RKO (cell line): ENCODE data around the gene CELSR2.
"Not testable (repeated sequence)": the region's sequence is repeated elsewhere in the genome, so short reads cannot be mapped to it uniquely, and the experiment has no call there.

Experiments used
- DNase-seq: peaks from one replicate; pipeline ENCODE4 v3.0.0-alpha.2; 2016; ENCODE audit warnings: low spot score

CELSR2 gene

DNA sequence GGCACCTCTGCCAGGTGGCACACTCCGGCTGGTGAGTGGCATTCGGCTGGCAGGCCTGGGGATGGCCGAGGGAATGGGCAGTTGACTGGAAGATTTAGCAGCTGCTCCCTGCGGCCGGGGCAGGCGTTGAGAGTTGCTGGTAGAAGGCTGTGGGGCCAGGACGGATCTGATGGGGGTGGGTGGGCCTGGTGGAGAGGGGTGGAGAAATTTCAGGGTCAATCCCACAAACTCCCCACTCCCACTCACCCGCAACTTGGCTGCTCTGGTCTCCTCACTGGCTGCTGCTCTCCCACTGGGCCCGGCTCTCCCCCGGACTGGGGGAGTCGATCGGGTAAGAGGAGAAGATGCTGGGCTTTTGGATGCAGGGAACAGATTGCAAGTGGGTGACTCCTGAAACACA is 31.5 kb downstream of the CELSR2 start:
- no peak for DNase-seq

GRCh38 chr1:109281680-109282496 is 32.5 kb downstream of the CELSR2 start:
- peak; percentile 40 for DNase-seq

DNA sequence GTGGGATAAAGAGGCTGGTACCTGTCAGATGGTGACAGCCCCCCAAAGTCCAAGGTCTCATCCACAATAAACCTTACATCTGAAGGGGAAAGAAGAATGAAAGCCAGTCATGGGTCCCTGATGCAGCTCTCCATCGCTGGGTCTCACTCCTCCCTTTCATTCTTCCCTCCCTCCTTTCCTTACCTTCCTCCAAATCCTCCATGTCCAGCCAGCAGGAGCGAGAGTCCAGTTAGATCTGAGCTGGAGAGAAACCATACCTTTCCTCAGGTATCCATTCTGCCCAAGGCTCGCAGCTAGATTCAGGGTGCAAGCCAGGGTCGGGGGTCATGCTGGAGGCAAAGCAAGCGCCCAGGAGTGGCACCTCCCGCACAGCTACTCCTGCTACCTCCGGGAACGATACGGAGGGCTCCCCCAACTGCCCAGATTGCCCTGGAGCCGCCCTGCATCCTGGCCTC is 33.2 kb downstream of the CELSR2 start:
- DNase-seq: no peak

DNA sequence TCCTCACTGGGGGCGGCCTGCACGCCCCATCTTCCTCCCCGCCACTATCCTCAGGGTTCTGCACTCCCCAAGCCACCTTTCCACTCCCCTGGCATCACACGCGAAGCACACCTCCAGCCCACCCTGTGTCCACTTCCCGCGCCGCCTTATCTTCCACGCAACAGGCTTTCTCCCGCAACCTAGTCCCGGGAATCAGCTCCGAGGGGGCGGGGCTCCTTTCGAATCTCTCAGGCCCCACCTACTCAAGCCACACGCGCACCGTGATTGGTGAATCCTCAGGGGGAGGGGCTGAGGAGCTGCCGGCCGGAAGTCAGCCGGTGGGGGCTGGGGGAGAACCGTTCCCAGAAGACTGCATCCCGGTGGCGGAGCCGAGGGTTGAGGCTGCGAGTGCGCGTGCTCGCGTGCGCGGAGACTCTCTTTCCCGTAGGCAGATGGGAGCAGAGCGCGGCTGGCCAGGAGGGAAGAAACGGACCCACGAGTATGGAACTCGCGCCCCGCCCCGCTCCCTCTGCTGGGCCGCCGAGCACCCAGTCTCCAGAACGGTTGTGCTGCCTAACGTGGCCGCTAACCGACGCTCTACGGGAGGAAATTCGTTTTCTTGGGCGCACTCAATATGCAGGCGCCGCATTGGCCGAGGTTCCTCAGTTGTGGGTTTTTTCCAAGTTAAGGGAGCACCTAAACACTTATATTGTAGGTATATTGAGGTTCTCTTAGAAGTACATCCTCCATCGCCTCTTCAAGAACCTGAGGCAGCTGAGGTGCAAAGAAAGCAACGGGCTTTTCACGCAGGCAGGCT is 33.8 kb downstream of the CELSR2 start, which contains the start of gene PSRC1:
PSRC1 (minus strand) TSS at position 194 of the 796 bp plus-strand sequence.
- peak; percentile 95 for DNase-seq

DNA sequence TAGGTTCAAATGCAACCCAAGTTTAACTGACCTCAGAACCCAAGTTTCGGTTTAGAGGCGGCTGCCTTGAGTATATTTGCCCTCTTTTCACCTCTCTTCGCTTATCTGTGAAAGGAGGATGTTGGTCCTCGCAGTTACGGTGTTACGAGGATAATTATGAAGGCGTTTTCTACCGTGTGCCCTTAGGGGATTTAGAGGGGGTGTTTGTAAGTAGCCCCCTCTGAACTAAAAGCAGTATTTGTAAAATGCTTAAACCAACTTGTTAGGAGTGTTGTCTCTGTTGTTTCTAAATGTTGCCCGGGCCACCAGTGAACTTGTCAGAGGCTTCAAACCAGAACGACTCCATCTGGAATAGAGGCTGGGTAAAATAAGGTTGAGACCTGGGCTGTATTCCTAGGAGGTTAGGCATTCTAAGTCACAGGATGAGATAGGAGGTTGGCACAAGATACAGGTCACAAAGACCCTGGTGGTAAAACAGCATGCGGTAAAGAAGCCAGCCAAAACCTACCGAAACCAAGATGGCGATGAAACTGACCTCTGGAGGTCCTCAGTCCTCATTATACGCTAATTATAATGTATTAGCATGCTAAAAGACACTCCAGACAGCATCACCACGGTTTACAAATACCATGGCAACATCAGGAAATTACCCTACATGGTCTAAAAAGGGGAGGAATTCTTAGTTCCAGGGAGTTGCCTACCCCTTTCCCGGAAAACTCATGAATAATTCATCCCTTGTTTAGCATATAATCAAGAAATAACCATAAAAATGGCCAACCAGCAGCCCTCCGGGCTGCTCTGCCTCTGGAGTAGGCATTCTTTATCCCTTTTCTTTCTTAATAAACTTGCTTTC is 34.6 kb downstream of the CELSR2 start:
- DNase-seq: no peak

GRCh38 chr1:109286762-109287161 is 37.4 kb downstream of the CELSR2 start:
- not testable (repeated sequence) for DNase-seq

GRCh38 chr1:109290137-109290536 is 40.8 kb downstream of the CELSR2 start:
- DNase-seq: no peak

GRCh38 chr1:109290998-109291397 is 41.7 kb downstream of the CELSR2 start:
- DNase-seq: no peak

DNA sequence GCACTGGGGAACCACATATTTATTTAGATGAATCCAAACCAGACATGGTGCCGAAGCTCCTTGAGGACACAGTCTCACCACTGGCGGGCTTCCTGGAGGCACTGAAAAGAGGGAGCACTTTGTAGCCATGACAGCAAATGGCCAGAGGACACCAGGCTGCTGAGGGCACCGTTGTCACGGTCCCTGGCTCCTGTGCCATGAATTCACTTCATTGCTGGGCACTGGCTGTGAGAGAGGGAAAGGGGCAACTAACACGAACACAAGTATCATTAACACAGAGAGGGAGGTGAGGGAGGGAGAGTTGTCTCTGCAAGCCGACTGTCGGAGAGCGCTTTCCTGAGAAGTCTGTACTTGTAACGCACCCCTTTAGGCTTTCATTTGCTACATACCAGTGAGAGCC is 43.0 kb downstream of the CELSR2 start:
- no peak for DNase-seq

DNA sequence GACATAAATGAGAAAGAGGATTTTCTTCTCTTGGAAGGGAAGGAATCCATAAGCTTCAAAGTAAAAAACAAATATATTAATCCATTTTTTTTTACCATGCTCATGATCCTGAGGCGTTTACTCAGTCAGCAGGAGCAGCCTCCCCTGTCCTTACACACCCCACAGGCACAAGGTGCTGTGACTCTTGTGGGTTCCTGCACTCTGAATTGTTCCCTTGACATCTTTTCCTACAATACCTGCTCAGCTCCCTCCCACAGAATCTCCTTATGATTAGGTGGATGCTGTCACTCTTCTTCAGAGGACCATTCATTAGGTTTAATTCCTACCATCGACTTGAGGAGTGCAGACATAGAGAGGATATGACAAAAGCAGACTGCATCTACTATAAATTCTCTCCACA is 43.7 kb downstream of the CELSR2 start:
- DNase-seq: no peak

DNA sequence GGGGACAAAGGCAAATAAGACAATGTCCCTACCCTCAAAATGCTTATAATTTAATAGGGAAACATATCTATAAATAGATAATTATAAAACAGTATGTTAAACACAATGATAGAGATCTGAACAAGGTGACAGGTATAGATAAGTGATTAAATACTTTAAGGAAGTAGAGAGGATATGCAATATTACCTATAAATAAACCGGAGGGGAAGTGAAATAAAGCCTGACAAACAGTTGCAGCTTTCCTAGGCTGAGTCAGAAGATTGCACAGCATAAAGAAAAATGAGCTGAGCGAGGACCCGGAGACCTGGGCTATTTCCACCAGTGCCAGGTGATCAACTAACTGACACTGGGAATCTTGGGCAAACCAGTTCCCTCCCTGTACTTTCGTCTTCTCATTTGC is 45.1 kb downstream of the CELSR2 start:
- no peak for DNase-seq

GRCh38 chr1:109295712-109296415 is 46.5 kb downstream of the CELSR2 start:
- DNase-seq: no peak

DNA sequence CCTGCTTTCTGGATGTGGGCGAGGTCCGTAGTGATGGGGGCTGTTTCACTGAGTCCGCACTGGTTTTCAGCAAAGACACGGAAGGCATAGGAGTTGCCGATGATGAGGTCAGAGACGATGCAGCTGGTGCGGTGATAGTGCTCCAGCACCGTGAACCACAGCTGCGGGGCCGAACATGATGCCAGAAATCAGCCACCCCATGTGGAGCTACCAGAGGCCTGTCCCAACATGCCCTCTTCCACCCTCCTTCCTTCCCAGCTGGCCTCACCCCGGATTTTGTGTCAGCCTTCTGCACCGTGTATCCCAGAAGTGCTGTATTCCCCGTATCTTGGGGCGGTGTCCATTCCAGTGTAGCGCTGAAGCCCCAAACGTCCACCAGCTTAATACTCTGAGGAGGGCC is 47.4 kb downstream of the CELSR2 start:
- no peak for DNase-seq

DNA sequence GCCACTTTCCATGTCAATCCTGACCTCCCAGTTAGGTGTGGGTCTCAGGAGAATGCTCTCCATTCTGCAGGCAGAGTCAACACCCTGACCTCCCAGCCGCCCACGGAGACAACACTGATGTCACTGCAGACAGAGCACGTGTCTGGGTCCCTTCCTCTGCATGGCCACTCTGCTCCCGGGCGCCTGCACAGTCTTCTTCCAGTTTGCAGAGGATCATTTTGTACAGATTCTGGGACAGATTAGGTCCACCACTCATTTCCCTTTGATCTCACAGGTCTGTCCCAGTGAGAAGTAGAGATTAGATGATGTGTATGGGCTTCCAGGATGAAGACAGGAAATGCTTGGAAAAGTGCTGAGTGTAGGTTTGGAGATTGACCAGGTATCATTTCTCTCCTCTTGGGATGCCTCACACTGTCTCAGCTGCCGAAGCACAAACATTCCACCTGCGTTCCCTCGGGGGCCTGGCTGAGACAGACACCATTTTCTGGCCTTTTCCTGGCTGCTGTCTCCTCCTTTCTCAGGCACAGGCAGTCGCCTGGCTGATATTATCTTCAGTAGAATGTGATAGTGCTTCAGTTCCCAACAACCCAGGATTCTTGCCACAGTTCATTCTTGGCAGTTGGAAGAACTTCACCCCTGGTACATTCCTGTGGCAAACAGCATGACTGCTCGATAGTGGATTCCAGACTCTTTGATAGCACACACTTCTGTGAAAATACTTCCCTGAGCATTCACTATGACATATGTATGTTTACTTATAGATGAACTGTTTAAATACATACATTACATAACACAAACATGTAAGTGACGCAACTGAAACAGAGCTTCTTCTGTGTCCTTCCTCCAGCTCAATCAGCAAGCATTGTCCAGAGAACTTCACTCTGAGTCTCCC is 49.6 kb downstream of the CELSR2 start:
- no peak for DNase-seq

DNA sequence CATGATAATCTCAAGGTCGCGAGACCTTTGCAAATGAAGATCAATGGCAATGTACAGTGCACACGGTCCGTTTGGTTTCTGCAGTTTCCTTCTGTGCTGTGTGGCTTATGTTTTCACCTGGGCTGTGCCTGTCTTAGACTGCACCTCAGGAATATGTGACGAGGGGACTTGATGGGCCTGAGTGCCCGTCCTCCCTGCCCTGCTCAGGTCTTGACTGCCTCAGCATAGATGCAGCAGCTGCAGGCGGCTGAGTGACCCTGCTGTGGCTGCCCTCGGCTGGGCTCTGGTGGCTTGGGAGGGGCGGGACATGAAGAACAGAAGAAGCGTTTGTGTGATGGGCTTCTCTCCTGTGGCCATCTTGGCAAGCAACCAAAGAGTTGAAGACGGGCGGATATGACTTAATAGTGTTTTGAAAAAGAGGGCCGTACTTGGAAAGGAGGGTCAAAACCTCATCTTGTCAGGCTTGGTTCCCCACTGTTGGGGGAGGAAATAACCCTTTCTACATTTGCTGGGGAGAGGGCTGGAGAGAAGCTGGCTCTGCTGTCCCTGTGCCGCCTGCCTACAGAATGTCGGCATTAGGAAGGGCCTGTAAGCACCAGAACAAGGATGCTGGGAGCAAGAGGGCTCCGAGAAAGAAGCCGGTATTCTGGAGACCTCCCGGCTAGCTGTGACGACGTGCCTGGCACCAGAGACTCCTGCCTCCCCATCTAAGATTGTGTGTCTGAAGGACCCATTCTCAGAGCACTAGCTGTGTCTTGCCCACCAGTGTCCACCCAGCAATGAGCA is 50.4 kb downstream of the CELSR2 start:
- DNase-seq: no peak

GRCh38 chr1:109300650-109301151 is 51.4 kb downstream of the CELSR2 start:
- no peak for DNase-seq

- DNase-seq: no peak
Measured at GRCh38 chr1:109301874-109302273, 52.5 kb downstream of the CELSR2 start.

DNA sequence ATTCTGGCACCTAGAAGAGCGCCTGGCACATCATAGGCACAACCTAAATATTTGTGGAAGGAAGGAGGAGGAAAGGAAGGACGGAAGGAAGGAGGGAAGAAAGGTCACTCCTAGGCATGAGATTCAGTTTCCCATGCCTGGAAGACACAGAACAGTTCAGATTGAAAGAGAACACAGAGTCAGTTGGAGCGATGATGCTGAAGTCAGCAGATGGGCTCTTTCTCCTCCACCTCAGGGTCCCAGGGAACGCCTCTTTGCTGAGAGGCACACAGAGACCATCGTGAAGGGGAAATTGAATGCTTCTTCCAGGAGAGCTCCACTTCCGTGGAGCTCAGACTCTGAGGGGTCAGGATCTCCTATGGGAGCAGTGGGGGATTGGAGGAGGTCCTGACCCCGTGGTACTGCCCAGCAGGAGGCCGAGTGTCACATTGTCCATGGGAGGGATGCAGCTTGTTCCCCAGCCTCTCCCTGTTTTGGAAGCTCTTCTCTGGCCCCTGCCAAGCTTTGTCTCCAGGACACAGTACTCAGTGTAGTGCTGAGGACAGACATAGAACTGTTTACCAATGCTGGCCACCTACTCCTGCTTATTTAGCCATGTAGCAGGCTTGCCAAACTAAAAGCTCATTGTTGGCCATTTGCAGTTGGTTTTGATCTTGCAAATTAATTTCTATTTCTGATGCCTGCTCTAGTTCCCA is 55.0 kb downstream of the CELSR2 start:
- DNase-seq: no peak

DNA sequence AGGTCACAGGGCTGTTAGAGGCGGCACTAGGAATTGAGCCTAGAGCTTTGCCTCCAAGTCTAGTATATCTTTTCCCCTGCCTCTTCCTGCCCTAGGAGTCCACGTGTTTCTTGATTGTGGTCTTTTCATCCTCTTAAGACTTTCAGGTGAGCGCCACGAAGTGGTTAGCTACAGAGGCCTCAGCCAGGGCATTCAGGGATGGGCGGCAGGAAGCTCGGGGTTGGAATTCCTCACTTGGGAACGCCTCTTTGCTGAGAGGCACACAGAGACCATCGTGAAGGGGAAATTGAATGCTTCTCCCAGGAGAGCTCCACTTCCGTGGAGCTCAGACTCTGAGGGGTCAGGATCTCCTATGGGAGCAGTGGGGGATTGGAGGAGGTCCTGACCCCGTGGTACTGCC is 56.7 kb downstream of the CELSR2 start:
- DNase-seq: not testable (repeated sequence)
